Epithelial cell of proximal tubule (primary cell): ENCODE measurements around the gene EGFR. TPM values are rescaled to one million over a fixed set of nuclear protein-coding genes. Genes with fewer than 3 reads are reported as not detected.

Experiments used
- DNase-seq: peaks from one replicate; pipeline ENCODE4 v3.0.0-alpha.2; 2011; ENCODE audit warnings: low read depth
- H3K4me3 ChIP-seq: 2 replicates; pipeline ENCODE4 v1.5.1; 2011; ENCODE audit warnings: low read depth, mild to moderate bottlenecking, low read length
- CTCF ChIP-seq: conservative IDR thresholded peaks from 2 replicates; pipeline ENCODE4 v1.5.1; 2012; ENCODE audit warnings: low read depth, mild to moderate bottlenecking, low read length
- total RNA-seq: library from RNA; depleted of rRNA; stranded (reverse); fragments of >200 nt; gene quantifications from 2 replicates; pipeline ENCODE4 v1.2.3, GENCODE V29; 2015

EGFR gene
- total RNA-seq, 1 donor from 2014 or later, result 48.1 TPM

DNA sequence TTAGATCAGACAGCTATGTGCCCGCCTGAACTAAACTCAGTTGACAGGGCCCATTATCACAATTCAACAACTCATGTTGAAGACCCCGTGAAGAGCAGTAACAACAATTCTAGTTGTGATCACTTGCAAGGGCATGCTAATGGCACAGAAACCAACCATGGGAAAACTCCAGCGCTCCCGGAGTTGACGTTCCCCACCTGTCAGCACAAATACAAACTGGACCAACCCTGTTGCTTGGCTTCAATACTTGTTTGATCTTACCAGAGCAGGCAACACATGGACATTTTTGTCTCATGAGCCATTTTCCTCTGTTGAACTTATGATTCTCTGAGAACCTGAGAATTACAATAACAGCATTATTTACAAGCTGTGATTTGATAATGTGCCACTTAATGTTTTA is 227.4 kb downstream of the EGFR start:
- no peak for DNase-seq
- TF ChIP-seq CTCF, result no peak

DNA sequence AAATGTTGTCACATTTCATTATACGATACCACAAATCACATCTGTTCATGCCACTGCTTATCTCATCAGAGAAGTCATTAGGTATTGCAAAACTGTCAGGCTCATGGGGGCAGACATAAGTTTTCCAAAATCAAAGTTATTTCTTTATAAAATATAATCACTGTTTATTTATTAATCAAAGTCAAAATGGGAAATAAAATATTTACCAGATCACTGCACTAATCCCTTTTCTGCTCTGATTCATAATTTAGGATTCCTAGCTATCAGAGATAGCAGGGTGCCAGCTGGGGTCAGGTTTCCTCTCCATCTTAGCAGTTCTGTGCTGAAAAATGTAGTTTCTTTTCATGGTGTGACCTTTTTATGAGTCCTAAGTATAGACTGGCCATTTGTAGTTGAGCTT is 228.6 kb downstream of the EGFR start:
- TF ChIP-seq CTCF, result no peak
- no peak for DNase-seq
- no peak overlapping the region for H3K4me3 ChIP-seq

More for the DNA sequence above, 227.4 kb downstream of the EGFR start:
- H3K4me3 ChIP-seq, result no peak overlapping the region

DNA sequence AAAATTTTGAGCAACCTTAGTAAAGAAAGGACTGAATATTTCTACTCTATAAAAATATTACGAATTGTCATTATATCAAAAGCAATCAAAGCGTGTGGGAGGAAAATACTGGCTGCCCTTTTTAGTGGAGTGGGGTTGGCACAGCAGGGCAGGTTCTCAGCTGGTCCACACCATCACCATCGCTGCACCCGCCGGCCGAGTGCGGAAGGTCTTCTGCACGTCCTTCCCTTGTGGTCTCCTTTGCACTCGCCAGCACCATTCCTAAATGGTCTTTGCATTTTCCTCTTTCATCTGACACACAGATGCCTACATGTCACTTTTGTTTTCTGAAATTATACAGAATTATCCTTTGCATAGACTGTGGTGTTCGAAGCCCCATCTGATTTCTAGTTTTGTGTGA is 229.7 kb downstream of the EGFR start:
- no peak for TF ChIP-seq CTCF
- DNase-seq, result no peak

GRCh38 chr7:55249332-55249731 is 230.5 kb downstream of the EGFR start:
- DNase-seq, result no peak
- no peak overlapping the region for H3K4me3 ChIP-seq
- TF ChIP-seq CTCF, result no peak

More for the DNA sequence above, 229.7 kb downstream of the EGFR start:
- no peak overlapping the region for H3K4me3 ChIP-seq

DNA sequence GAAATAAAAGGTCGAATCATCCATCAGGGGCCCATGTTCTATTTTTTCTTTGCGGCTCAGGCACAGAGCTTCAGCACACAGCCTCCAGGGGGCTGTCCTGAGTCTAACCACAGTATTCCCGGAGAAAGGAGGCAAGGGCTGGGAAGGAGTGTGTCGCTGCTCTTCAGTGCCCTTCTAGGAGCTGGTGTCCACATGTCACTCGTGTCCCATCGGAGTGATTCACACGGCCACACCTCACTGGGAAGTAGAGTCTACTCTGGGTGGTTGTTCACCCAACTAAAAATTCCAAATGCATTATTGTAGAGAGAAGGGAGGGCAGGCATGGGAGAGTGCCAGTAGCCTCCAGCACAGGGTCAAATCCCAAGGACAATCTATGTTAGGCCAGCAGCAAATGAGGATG is 231.5 kb downstream of the EGFR start:
- no peak overlapping the region for H3K4me3 ChIP-seq
- no peak for DNase-seq
- peak; percentile 84 for TF ChIP-seq CTCF

- no peak for TF ChIP-seq CTCF
- no peak overlapping the region for H3K4me3 ChIP-seq
- no peak for DNase-seq
Observed at GRCh38 chr7:55251313-55251712, 232.5 kb downstream of the EGFR start.

- no peak for TF ChIP-seq CTCF
- no peak for DNase-seq
- no peak overlapping the region for H3K4me3 ChIP-seq
Observed at GRCh38 chr7:55251911-55252310, 233.1 kb downstream of the EGFR start.
